WI38 (cell line): ENCODE measurements around the gene SMARCE1.

ENCODE experiments used
- H3K4me3 ChIP-seq: 2 replicates; pipeline ENCODE4 v1.5.1; 2011; ENCODE audit warnings: low read depth, mild to moderate bottlenecking, control low read depth, low read length
- CTCF ChIP-seq: IDR thresholded peaks from 2 replicates; pipeline ENCODE4 v1.5.1; 2012; ENCODE audit warnings: low read depth, mild to moderate bottlenecking, control low read depth, low read length

Gene SMARCE1

GRCh38 chr17:40604327-40605080, 43.1 kb downstream of the SMARCE1 start:
- TF ChIP-seq CTCF, result no peak
- no peak overlapping the region for H3K4me3 ChIP-seq

DNA sequence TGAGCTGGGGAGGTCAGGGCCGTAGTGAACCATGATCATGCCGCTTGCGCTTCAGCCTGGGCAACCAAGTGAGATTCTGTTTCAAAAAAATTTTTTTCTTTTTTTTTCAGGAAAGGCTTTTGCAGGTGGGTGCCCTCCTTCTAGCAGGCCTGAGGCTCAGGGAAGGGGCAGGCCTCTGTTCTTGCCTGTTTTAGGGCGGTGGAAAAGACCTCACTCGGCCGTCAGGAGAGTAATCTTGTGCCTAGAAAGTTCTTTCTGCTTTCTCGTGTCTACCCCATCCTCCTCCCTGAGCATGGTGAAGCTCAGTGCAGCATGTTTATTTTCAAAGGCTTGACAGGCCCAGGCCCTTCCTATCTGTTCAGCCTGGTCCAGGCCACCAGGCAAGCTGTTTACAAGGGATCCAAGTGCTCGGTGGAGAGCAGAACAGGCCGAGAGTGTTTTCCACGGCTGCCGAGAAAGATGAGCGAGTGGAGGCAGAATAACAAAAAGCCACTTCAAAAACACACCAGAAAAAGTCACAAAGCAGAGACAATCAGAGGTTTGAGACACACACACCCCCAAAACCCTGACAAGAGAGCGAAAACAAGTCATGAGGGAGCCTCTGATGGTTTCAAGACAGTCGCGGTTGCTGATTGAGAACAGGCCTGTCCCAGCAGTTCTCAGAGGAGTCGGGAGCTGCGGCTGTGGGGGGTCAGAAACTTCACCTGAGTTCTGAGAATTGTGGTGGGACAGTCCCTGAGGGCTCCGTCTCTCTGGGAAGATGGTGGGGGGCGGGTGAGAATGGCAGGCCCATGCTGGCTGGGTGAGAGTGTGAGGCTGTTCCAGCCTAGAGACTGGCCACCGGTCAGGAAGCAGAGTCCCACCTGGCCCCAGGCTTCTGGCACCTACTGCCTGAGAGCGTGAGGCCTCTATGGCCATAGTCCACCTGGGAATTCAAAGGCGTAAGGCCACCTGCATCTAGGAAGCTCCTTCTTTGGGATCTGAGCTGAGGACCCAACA, 44.9 kb downstream of the SMARCE1 start:
- no peak overlapping the region for H3K4me3 ChIP-seq
- no peak for TF ChIP-seq CTCF

DNA sequence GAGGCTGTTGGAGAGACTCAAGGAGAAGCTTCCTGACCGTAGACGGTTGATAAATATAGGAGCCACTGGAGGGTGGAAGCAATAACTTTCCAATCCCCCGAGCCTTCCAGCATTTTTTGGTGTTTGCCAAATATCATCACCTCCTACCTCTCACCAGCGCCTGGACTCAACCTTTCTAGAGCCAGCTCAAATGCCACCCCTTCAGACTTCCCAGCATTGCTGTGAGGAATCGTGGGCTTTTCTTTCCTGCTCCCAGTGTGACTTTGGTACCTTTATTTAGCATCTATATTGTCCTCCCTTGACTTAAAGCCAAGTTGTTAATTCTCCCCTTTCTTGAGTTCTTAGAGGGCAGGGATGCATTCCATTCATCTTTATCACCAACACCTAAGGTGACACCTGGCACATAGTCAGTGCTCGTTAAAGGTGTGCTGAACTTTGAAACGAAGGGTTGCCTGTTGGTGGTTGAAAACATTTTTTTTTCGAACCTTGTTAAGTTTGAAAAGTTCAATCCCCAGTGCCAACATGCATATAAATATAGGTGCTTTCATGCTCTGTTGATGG, 47.1 kb downstream of the SMARCE1 start:
- no peak overlapping the region for H3K4me3 ChIP-seq
- no peak for TF ChIP-seq CTCF

GRCh38 chr17:40599468-40599763, 48.2 kb downstream of the SMARCE1 start:
- no peak overlapping the region for H3K4me3 ChIP-seq
- TF ChIP-seq CTCF, result no peak

DNA sequence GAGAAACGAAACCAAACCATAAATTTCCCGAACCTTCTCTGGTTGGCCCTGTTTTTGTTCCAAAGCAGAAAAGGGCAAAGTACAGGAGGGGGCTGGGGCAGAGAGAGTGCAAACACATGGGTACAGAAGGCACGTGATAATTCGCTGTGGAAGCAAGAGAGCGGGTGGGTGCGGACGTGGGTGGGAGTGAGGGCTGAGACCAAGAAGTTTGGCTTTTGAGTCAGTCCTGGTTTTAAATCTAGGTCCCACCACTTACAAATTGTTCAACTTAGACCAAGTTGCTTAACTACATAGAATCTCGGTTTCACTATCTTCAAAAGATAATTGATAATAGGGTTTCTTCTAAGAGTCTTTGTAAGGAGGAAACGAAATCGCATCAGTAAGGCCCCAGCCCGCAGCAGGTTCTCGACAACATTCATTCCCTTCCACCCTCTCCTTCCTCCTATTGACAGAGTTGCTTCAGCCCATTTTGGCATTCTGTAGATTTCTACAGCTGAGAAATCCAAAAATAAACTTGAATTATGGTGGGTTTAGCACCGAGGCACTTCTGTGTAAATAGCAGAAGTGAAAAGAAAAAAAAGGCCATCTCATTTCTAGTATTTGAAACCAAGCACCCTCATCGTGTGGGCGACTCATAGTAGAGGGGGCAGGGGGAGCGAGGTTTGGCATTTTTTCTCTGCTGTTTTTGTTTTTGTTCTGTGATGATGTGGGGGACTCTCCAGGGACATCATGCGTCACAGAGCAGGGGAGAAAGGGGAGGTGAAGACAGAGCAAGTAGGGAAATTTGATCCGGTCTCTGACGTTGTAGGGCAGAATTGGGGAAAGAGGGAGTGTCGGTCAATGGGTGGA, 48.8 kb downstream of the SMARCE1 start:
- H3K4me3 ChIP-seq, result no peak overlapping the region
- TF ChIP-seq CTCF, result no peak

- H3K4me3 ChIP-seq, result no peak overlapping the region
- TF ChIP-seq CTCF, result no peak
These were observed 49.4 kb downstream of the SMARCE1 start for GRCh38 chr17:40598301-40598618.
